ENCODE results near the gene KCNN1.

- TF ChIP-seq POLR2A (IDR thresholded peaks at IDR 0.05) (no peak), CTCF (IDR thresholded peaks at IDR 0.05 in 8 of 11, conservative IDR thresholded peaks at IDR 0.05 in 3 of 11) (no peak)
Observed at GRCh38 chr19:17942181-17942580, 24.7 kb upstream of the KCNN1 start.

All from spleen (tissue), 7 donors.